Uterus (tissue), 2 donors: Measurements from ENCODE around the gene ERMAP.

Source experiments
- CTCF ChIP-seq, 4 experiments: fragments of 200-600 bp in 2 of 4; fragments of 450-650 bp in 2 of 4; sonication (generic) in 2 of 4; IDR thresholded peaks; one replicate each; pipeline ENCODE4 v1.5.1; 2016 to 2019; ENCODE audit warnings: antibody characterized with exemption in 4 of 4, mild to moderate bottlenecking in 2 of 4, moderate library complexity in 1 of 4
- POLR2A ChIP-seq, 2 donors: fragments of 450-650 bp; IDR thresholded peaks; one replicate each; pipeline ENCODE4 v1.6.1; 2016; ENCODE audit warnings: antibody characterized with exemption in 2 of 2, mild to moderate bottlenecking in 1 of 2, moderate library complexity in 1 of 2

- no peak for TF ChIP-seq POLR2A (IDR thresholded peaks at IDR 0.05)
- TF ChIP-seq CTCF (IDR thresholded peaks at IDR 0.05): no peak
These were observed 33.0 kb downstream of the ERMAP start for GRCh38 chr1:42849944-42850343.
